ENCODE measurements around the gene FOLR1.
"Not testable (repeated sequence)": the region's sequence is repeated elsewhere in the genome, so short reads cannot be mapped to it uniquely, and the experiment has no call there.

The FOLR1 gene

GRCh38 chr11:72150882-72151281 is 41.1 kb upstream of the FOLR1 start:
- Histone ChIP-seq H3K4me1 (ENCODE audit: low read length) (no peaks in the 10 kb centered on the region), H3K27ac (ENCODE audit: low read length) (no peak overlapping the region), H3K27me3 (replicated peaks; ENCODE audit: insufficient read depth, low read length) (no peaks in the 10 kb centered on the region), H3K9me3 (replicated peaks; ENCODE audit: insufficient read depth, low read length) (no peaks in the 10 kb centered on the region), H3K4me3 (ENCODE audit: low read length) (no peak overlapping the region), H3K9me2 (replicated peaks; ENCODE audit: insufficient read depth, low read length) (no peaks in the 10 kb centered on the region), H2AFZ (ENCODE audit: low read length) (no peak overlapping the region), H3K9ac (ENCODE audit: low read length) (no peak overlapping the region), H3F3A (ENCODE audit: insufficient read depth, low read length) (no peaks in the 10 kb centered on the region), H4K20me1 (ENCODE audit: insufficient read depth, low read length) (no peaks in the 10 kb centered on the region), H3K79me2 (ENCODE audit: low read length) (no peaks in the 10 kb centered on the region), H3K4me2 (ENCODE audit: low read depth, low read length) (no peak overlapping the region), H3K36me3 (replicated peaks; ENCODE audit: insufficient read depth, low read length) (no peaks in the 10 kb centered on the region)
- TF ChIP-seq EZH2 (optimal IDR thresholded peaks at IDR 0.05; ENCODE audit: low read depth, low read length), result no peak
- TF ChIP-seq CTCF (IDR thresholded peaks at IDR 0.05; ENCODE audit: low read length), result no peak
- no peak for TF ChIP-seq EZH2phosphoT487 (IDR thresholded peaks at IDR 0.05; ENCODE audit: low read length)
- no peak for DNase-seq

- not testable (repeated sequence) for H3K9me3 ChIP-seq (replicated peaks; ENCODE audit: insufficient read depth, low read length); H3K27ac ChIP-seq (ENCODE audit: low read length); H3K36me3 ChIP-seq (replicated peaks; ENCODE audit: insufficient read depth, low read length); DNase-seq; H3K9me2 ChIP-seq (replicated peaks; ENCODE audit: insufficient read depth, low read length); H3K9ac ChIP-seq (ENCODE audit: low read length); H3K79me2 ChIP-seq (ENCODE audit: low read length); H2AFZ ChIP-seq (ENCODE audit: low read length); H3K27me3 ChIP-seq (replicated peaks; ENCODE audit: insufficient read depth, low read length); H3K4me3 ChIP-seq (ENCODE audit: low read length); H3K4me2 ChIP-seq (ENCODE audit: low read depth, low read length); H3K4me1 ChIP-seq (ENCODE audit: low read length); H3F3A ChIP-seq (ENCODE audit: insufficient read depth, low read length); H4K20me1 ChIP-seq (ENCODE audit: insufficient read depth, low read length)
These were observed 38.1 kb upstream of the FOLR1 start for GRCh38 chr11:72153874-72154273.

- Histone ChIP-seq H3K36me3 (replicated peaks; ENCODE audit: insufficient read depth, low read length) (no peaks in the 10 kb centered on the region), H3K9me2 (replicated peaks; ENCODE audit: insufficient read depth, low read length) (no peaks in the 10 kb centered on the region), H2AFZ (ENCODE audit: low read length) (no peak overlapping the region), H3K4me1 (ENCODE audit: low read length) (no peaks in the 10 kb centered on the region), H3K4me3 (ENCODE audit: low read length) (no peak overlapping the region), H3K9me3 (replicated peaks; ENCODE audit: insufficient read depth, low read length) (no peaks in the 10 kb centered on the region), H3K27me3 (replicated peaks; ENCODE audit: insufficient read depth, low read length) (no peaks in the 10 kb centered on the region), H4K20me1 (ENCODE audit: insufficient read depth, low read length) (no peaks in the 10 kb centered on the region), H3F3A (ENCODE audit: insufficient read depth, low read length) (no peaks in the 10 kb centered on the region), H3K4me2 (ENCODE audit: low read depth, low read length) (no peak overlapping the region), H3K27ac (ENCODE audit: low read length) (no peak overlapping the region), H3K9ac (ENCODE audit: low read length) (no peak overlapping the region), H3K79me2 (ENCODE audit: low read length) (no peaks in the 10 kb centered on the region)
- DNase-seq, result no peak
- TF ChIP-seq EZH2phosphoT487 (IDR thresholded peaks at IDR 0.05; ENCODE audit: low read length), result no peak
- TF ChIP-seq CTCF (IDR thresholded peaks at IDR 0.05; ENCODE audit: low read length), result no peak
- no peak for TF ChIP-seq EZH2 (optimal IDR thresholded peaks at IDR 0.05; ENCODE audit: low read depth, low read length)
These were observed 37.1 kb upstream of the FOLR1 start for GRCh38 chr11:72154816-72155215.

- Histone ChIP-seq H3K27me3 (replicated peaks; ENCODE audit: insufficient read depth, low read length) (no peaks in the 10 kb centered on the region), H3K9me2 (replicated peaks; ENCODE audit: insufficient read depth, low read length) (no peaks in the 10 kb centered on the region), H3K4me1 (ENCODE audit: low read length) (no peaks in the 10 kb centered on the region), H3K9me3 (replicated peaks; ENCODE audit: insufficient read depth, low read length) (no peaks in the 10 kb centered on the region), H3K27ac (ENCODE audit: low read length) (no peak overlapping the region), H3K4me2 (ENCODE audit: low read depth, low read length) (no peak overlapping the region), H4K20me1 (ENCODE audit: insufficient read depth, low read length) (no peaks in the 10 kb centered on the region), H3K79me2 (ENCODE audit: low read length) (no peaks in the 10 kb centered on the region), H3K36me3 (replicated peaks; ENCODE audit: insufficient read depth, low read length) (no peaks in the 10 kb centered on the region), H3K9ac (ENCODE audit: low read length) (no peak overlapping the region), H3K4me3 (ENCODE audit: low read length) (no peak overlapping the region), H2AFZ (ENCODE audit: low read length) (no peak overlapping the region), H3F3A (ENCODE audit: insufficient read depth, low read length) (no peaks in the 10 kb centered on the region)
- TF ChIP-seq EZH2phosphoT487 (IDR thresholded peaks at IDR 0.05; ENCODE audit: low read length) (no peak), EZH2 (optimal IDR thresholded peaks at IDR 0.05; ENCODE audit: low read depth, low read length) (no peak), CTCF (IDR thresholded peaks at IDR 0.05; ENCODE audit: low read length) (no peak)
- DNase-seq, result no peak
These were observed 36.2 kb upstream of the FOLR1 start for GRCh38 chr11:72155751-72156150.

Measured in MM.1S (cell line).